H9 (cell line): ENCODE results near the gene ALOX15B. TPM values are rescaled to one million over a fixed set of nuclear protein-coding genes. Genes with fewer than 3 reads are reported as not detected.

Source experiments
- DNase-seq: peaks from one replicate; pipeline ENCODE4 v3.0.0-alpha.2; 2017
- H2AFZ ChIP-seq: one replicate; pipeline ENCODE4 v1.6.1; 2013; ENCODE audit warnings: mild to moderate bottlenecking, low read length, control low read depth, moderate library complexity
- H2AK5ac ChIP-seq: 2 replicates; pipeline ENCODE4 v1.6.1; 2013; ENCODE audit warnings: low read length, control low read depth, mixed read lengths; ENCODE audit not compliant: insufficient read length
- H2BK120ac ChIP-seq: one replicate; pipeline ENCODE4 v1.6.1; 2013; ENCODE audit warnings: low read depth, mild to moderate bottlenecking, low read length, control low read depth, inconsistent platforms; ENCODE audit not compliant: poor library complexity, severe bottlenecking
- H2BK12ac ChIP-seq: 2 replicates; pipeline ENCODE4 v1.6.1; 2013; ENCODE audit warnings: low read length, control low read depth, mixed read lengths, low read depth; ENCODE audit not compliant: insufficient read length
- H2BK15ac ChIP-seq: 2 replicates; pipeline ENCODE4 v1.6.1; 2013; ENCODE audit warnings: low read depth, low read length, control low read depth
- H2BK20ac ChIP-seq: one replicate; pipeline ENCODE4 v1.6.1; 2013; ENCODE audit warnings: low read depth, mild to moderate bottlenecking, low read length, control low read depth, inconsistent platforms; ENCODE audit not compliant: poor library complexity, severe bottlenecking
- H2BK5ac ChIP-seq: 2 replicates; pipeline ENCODE4 v1.6.1; 2013; ENCODE audit warnings: low read length, control low read depth, mixed read lengths; ENCODE audit not compliant: insufficient read length
- H3K14ac ChIP-seq: 2 replicates; pipeline ENCODE4 v1.6.1; 2013; ENCODE audit warnings: low read length, control low read depth; ENCODE audit not compliant: insufficient read depth
- H3K18ac ChIP-seq: 2 replicates; pipeline ENCODE4 v1.6.1; 2013; ENCODE audit warnings: low read depth, mild to moderate bottlenecking, mixed read lengths, low read length, control low read depth; ENCODE audit not compliant: insufficient read length
- H3K23ac ChIP-seq: 2 replicates; pipeline ENCODE4 v1.6.1; 2013; ENCODE audit warnings: low read length, control low read depth, mixed read lengths, low read depth; ENCODE audit not compliant: insufficient read length
- H3K23me2 ChIP-seq: 2 replicates; pipeline ENCODE4 v1.6.1; 2013; ENCODE audit warnings: low read depth, mild to moderate bottlenecking, mixed read lengths, low read length, control low read depth; ENCODE audit not compliant: insufficient read length, poor library complexity, severe bottlenecking
- H3K27ac ChIP-seq: 2 replicates; pipeline ENCODE4 v1.5.1; 2013; ENCODE audit warnings: low read length, control low read depth, mixed read lengths, low read depth; ENCODE audit not compliant: insufficient read length
- H3K27me3 ChIP-seq: 2 replicates; pipeline ENCODE4 v1.6.1; 2013; ENCODE audit warnings: low read length, control low read depth, inconsistent platforms; ENCODE audit not compliant: insufficient read depth
- H3K4ac ChIP-seq: 2 replicates; pipeline ENCODE4 v1.6.1; 2013; ENCODE audit warnings: low read depth, mild to moderate bottlenecking, control low read depth, inconsistent platforms, low read length, moderate library complexity
- H3K4me1 ChIP-seq: 2 replicates; pipeline ENCODE4 v1.6.1; 2013; ENCODE audit warnings: low read length, control low read depth, inconsistent platforms; ENCODE audit not compliant: insufficient read depth
- H3K4me2 ChIP-seq: 2 replicates; pipeline ENCODE4 v1.6.1; 2013; ENCODE audit warnings: low read length, control low read depth, mixed read lengths; ENCODE audit not compliant: insufficient read length, insufficient read depth
- H3K56ac ChIP-seq: 2 replicates; pipeline ENCODE4 v1.6.1; 2013; ENCODE audit warnings: low read depth, mild to moderate bottlenecking, mixed read lengths, low read length, control low read depth; ENCODE audit not compliant: insufficient read length
- H3K79me1 ChIP-seq: 2 replicates; pipeline ENCODE4 v1.6.1; 2013; ENCODE audit warnings: low read depth, mild to moderate bottlenecking, moderate library complexity, low read length, control low read depth, inconsistent platforms; ENCODE audit not compliant: insufficient read depth, poor library complexity, severe bottlenecking
- H3K79me2 ChIP-seq: 2 replicates; pipeline ENCODE4 v1.6.1; 2013; ENCODE audit warnings: low read length, control low read depth, inconsistent platforms; ENCODE audit not compliant: insufficient read depth
- H3K9ac ChIP-seq: 2 replicates; pipeline ENCODE4 v1.6.1; 2013; ENCODE audit warnings: low read length, control low read depth, mixed read lengths; ENCODE audit not compliant: insufficient read length; ENCODE audit errors: extremely low read depth
- H3K9me3 ChIP-seq: one replicate; pipeline ENCODE4 v1.6.1; 2013; ENCODE audit warnings: low read depth, low read length, inconsistent platforms; ENCODE audit not compliant: control insufficient read depth
- H3T11ph ChIP-seq: one replicate; pipeline ENCODE4 v1.6.1; 2013; ENCODE audit warnings: mild to moderate bottlenecking, low read length, control low read depth, inconsistent platforms
- H4K20me1 ChIP-seq: one replicate; pipeline ENCODE4 v1.6.1; 2013; ENCODE audit not compliant: control insufficient read depth, insufficient read length, insufficient read depth
- H4K5ac ChIP-seq: 2 replicates; pipeline ENCODE4 v1.6.1; 2013; ENCODE audit warnings: low read depth, mild to moderate bottlenecking, mixed read lengths, low read length, control low read depth; ENCODE audit not compliant: insufficient read length
- H4K8ac ChIP-seq: replicated peaks from 2 replicates; pipeline ENCODE4 v1.6.1; 2013; ENCODE audit warnings: low read length, control low read depth, mixed read lengths, low read depth; ENCODE audit not compliant: insufficient read length
- H4K91ac ChIP-seq: 2 replicates; pipeline ENCODE4 v1.6.1; 2013; ENCODE audit warnings: low read depth, mild to moderate bottlenecking, moderate library complexity, mixed read lengths, low read length, control low read depth; ENCODE audit not compliant: insufficient read length
- H3K27ac Mint-ChIP-seq, 3 experiments: 2 replicates in 2 of 3; 3 replicates in 1 of 3; pipeline ENCODE4 v1.8.0; 2020 to 2021; ENCODE audit warnings: mixed read lengths in 3 of 3, mild to moderate bottlenecking in 1 of 3, moderate library complexity in 1 of 3
- H3K27me3 Mint-ChIP-seq: 2 replicates; pipeline ENCODE4 v1.8.0; 2021; ENCODE audit warnings: low read depth, mild to moderate bottlenecking, moderate library complexity, mixed read lengths
- H3K36me3 Mint-ChIP-seq, 3 experiments: 2 replicates in 2 of 3; 3 replicates in 1 of 3; pipeline ENCODE4 v1.8.0; 2020 to 2021; ENCODE audit warnings: low read depth in 3 of 3, mixed read lengths in 3 of 3; ENCODE audit not compliant: insufficient read depth in 1 of 3
- H3K4me1 Mint-ChIP-seq, 2 experiments: 2 replicates each; pipeline ENCODE4 v1.8.0; 2020; ENCODE audit warnings: mixed read lengths in 2 of 2
- H3K4me3 Mint-ChIP-seq, 2 experiments: 2 replicates in 1 of 2; 3 replicates in 1 of 2; pipeline ENCODE4 v1.8.0; 2020 to 2021; ENCODE audit warnings: mild to moderate bottlenecking in 2 of 2, mixed read lengths in 2 of 2, moderate library complexity in 1 of 2
- H3K9me3 Mint-ChIP-seq, 2 experiments: 2 replicates in 1 of 2; 3 replicates in 1 of 2; pipeline ENCODE4 v1.8.0; 2020; ENCODE audit warnings: mild to moderate bottlenecking in 2 of 2, mixed read lengths in 2 of 2, moderate library complexity in 1 of 2
- CTCF ChIP-seq: fragments of 200-600 bp; sonication (generic); conservative IDR thresholded peaks from 3 replicates; pipeline ENCODE4 v1.8.0; 2021; ENCODE audit warnings: antibody characterized with exemption, mild to moderate bottlenecking
- WGBS: extraction: QIAGEN DNeasy Blood & Tissue Kit; methylation state at CpG from one replicate; pipeline ENCODE4 v1.1.7; 2013; ENCODE audit warnings: missing lambda C conversion rate, low lambda C conversion rate, mixed read lengths; ENCODE audit not compliant: insufficient read length; ENCODE audit errors: extremely low coverage; 5-methylcytosine and 5-hydroxymethylcytosine counted together
- total RNA-seq: library from RNA; stranded (reverse); gene quantifications from 2 replicates; pipeline ENCODE4 v1.2.1, GENCODE V29; 2021

ALOX15B gene
- total RNA-seq, 1 experiment from 2014 or later = not detected

- no peaks in the 10 kb centered on the region for H4K20me1 ChIP-seq
- H2BK120ac ChIP-seq = no peak overlapping the region
- no peak overlapping the region for H2BK12ac ChIP-seq
- no peak overlapping the region for H3K56ac ChIP-seq
- no peak overlapping the region for H3K23ac ChIP-seq
- H3K79me1 ChIP-seq = no peaks in the 10 kb centered on the region
- no peaks in the 10 kb centered on the region for H3K9me3 ChIP-seq
- H3K27ac ChIP-seq = no peak overlapping the region
- no peak overlapping the region for H4K5ac ChIP-seq
- H3K14ac ChIP-seq = no peak overlapping the region
- no peaks in the 10 kb centered on the region for H3K79me2 ChIP-seq
- H2AK5ac ChIP-seq = no peak overlapping the region
- no peak overlapping the region for H3K18ac ChIP-seq
- H3K23me2 ChIP-seq = no peaks in the 10 kb centered on the region
- no peak overlapping the region for H4K8ac ChIP-seq
- H3K4me3 Mint-ChIP-seq = no peak overlapping the region
- H3K27me3 Mint-ChIP-seq = peaks cover 35% of the 10 kb centered on the region
- H3K4me2 ChIP-seq = no peak overlapping the region
- H3K4me1 ChIP-seq = no peaks in the 10 kb centered on the region; the same call in 1 of the 2 replicates
- H3K9ac ChIP-seq = no peak overlapping the region
- TF ChIP-seq CTCF = no peak
- no peaks in the 10 kb centered on the region for H3K36me3 Mint-ChIP-seq
- no peak overlapping the region for H2BK20ac ChIP-seq
- no peak overlapping the region for H2BK15ac ChIP-seq
- H3K4me1 Mint-ChIP-seq = peaks cover 12 to 17% of the 10 kb centered on the region in 2 experiments
- no peak overlapping the region for H3K4ac ChIP-seq
- H3K27ac Mint-ChIP-seq = no peak overlapping the region
- H2BK5ac ChIP-seq = no peak overlapping the region
- no peaks in the 10 kb centered on the region; a peak in 1 of 5 replicates for H3K9me3 Mint-ChIP-seq
- H3K27me3 ChIP-seq = peaks cover 8% of the 10 kb centered on the region; the same call in 1 of the 2 replicates
- DNase-seq = no peak
- no peak overlapping the region for H3T11ph ChIP-seq
- no CpG with 5 or more reads among the region's 6 CpGs for WGBS
- no peak overlapping the region for H2AFZ ChIP-seq
- H4K91ac ChIP-seq = no peak overlapping the region
Measured at GRCh38 chr17:8004899-8005298, 34.0 kb upstream of the ALOX15B start.
